Muscle of leg (tissue), 11 donors: Measurements from ENCODE around the gene ABCG1. TPM values are rescaled to one million over a fixed set of nuclear protein-coding genes. Genes with fewer than 3 reads are reported as not detected.

Source experiments
- DNase-seq: peaks from one replicate; pipeline ENCODE4 v3.0.0; 2013
- H3K27ac ChIP-seq: one replicate; pipeline ENCODE4 v1.5.1; 2013; ENCODE audit warnings: mild to moderate bottlenecking, low read length, control low read depth
- H3K27me3 ChIP-seq: one replicate; pipeline ENCODE4 v1.6.1; 2013; ENCODE audit warnings: low read length; ENCODE audit not compliant: control insufficient read depth, insufficient read depth
- H3K36me3 ChIP-seq: one replicate; pipeline ENCODE4 v1.6.1; 2013; ENCODE audit warnings: low read length; ENCODE audit not compliant: control insufficient read depth, insufficient read depth
- H3K4me1 ChIP-seq: one replicate; pipeline ENCODE4 v1.6.1; 2013; ENCODE audit warnings: low read length; ENCODE audit not compliant: control insufficient read depth, insufficient read depth
- H3K4me3 ChIP-seq: one replicate; pipeline ENCODE4 v1.5.1; 2013; ENCODE audit warnings: low read length, control low read depth
- H3K9me3 ChIP-seq: replicated peaks from 2 replicates; pipeline ENCODE4 v1.6.1; 2013; ENCODE audit warnings: low read depth, low read length; ENCODE audit not compliant: control insufficient read depth
- WGBS: methylation state at CpG from one replicate; pipeline ENCODE4 v1.1.5; 2013; ENCODE audit warnings: missing lambda C conversion rate; ENCODE audit not compliant: insufficient coverage; 5-methylcytosine and 5-hydroxymethylcytosine counted together
- polyA plus RNA-seq, 8 donors: library from polyadenylated mRNA; unstranded; fragments of 120-200 nt; gene quantifications; one replicate each; pipeline versions ENCODE4 v1.2.1 to v1.2.3, GENCODE V29; 2013; ENCODE audit warnings: inconsistent platforms in 1 of 8, low replicate concordance in 1 of 8; ENCODE audit not compliant: insufficient read length in 8 of 8, insufficient read depth in 1 of 8
- total RNA-seq: library from RNA; stranded (reverse); fragments of 120-200 nt; gene quantifications from one replicate; pipeline ENCODE4 v1.2.4, GENCODE V29; 2013

Gene ABCG1
- total and polyA plus RNA-seq, 9 donors, result 4.9 to 9.1 (median 8.1) TPM

- no peaks in the 10 kb centered on the region for H3K36me3 ChIP-seq
- no peak for DNase-seq
Measured at GRCh38 chr21:42281181-42281680, 62.3 kb downstream of the ABCG1 start.

DNA sequence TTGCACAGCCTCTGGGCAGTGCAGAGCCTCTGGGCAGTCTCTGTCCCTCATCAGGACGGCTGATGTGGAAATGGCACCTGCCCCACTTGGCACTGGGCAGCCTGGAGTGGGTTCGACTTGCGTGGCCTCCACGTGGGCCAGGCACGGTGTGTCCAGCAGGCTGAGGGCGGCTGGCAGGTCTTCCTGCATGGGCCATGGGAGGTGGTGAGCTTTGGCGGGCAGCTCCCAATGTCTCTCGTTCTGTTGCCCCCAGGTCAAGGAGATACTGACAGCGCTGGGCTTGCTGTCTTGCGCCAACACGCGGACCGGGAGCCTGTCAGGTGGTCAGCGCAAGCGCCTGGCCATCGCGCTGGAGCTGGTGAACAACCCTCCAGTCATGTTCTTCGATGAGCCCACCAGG lies 63.1 kb downstream of the ABCG1 start:
- Histone ChIP-seq H3K27me3 (no peaks in the 10 kb centered on the region), H3K4me3 (no peak overlapping the region), H3K27ac (no peak overlapping the region), H3K9me3 (no peaks in the 10 kb centered on the region), H3K36me3 (peaks cover 1% of the 10 kb centered on the region), H3K4me1 (no peaks in the 10 kb centered on the region)
- WGBS, result 94% methylated on average over 18 of the region's 18 CpGs
- DNase-seq, result no peak

More at GRCh38 chr21:42281181-42281680, 62.3 kb downstream of the ABCG1 start:
- Histone ChIP-seq H3K9me3 (no peaks in the 10 kb centered on the region), H3K4me1 (no peaks in the 10 kb centered on the region), H3K4me3 (no peak overlapping the region), H3K27ac (no peak overlapping the region), H3K27me3 (no peaks in the 10 kb centered on the region)
- WGBS, result 89% methylated on average over 9 of the region's 12 CpGs

DNA sequence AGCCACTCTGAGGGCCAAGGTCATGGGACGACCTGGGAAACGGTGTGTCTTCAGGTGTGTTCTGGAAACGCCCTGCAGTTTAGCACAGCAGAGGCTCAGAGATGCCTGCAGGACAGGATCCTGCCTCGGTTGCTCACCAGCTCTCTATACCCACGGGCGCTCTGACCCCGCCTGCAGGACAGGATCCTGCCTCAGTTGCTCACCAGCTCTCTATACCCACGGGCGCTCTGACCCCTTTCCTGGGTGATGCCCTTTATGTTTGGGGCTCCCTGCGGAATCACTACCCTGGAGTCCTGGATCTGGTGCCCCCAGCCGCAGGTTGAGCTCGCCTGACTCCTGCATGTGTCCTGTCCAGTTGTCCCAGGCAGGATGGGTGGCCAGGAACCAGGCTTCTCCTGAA lies 63.8 kb downstream of the ABCG1 start:
- Histone ChIP-seq H3K9me3 (no peaks in the 10 kb centered on the region), H3K36me3 (peaks cover 8% of the 10 kb centered on the region), H3K27me3 (no peaks in the 10 kb centered on the region), H3K4me3 (no peak overlapping the region), H3K27ac (no peak overlapping the region), H3K4me1 (no peaks in the 10 kb centered on the region)
- no peak for DNase-seq
- WGBS, result 91% methylated on average over 12 of the region's 12 CpGs

- WGBS, result 51% methylated on average over 5 of the region's 13 CpGs
- Histone ChIP-seq H3K9me3 (no peaks in the 10 kb centered on the region), H3K4me1 (no peaks in the 10 kb centered on the region), H3K27ac (no peak overlapping the region), H3K36me3 (peaks cover 8% of the 10 kb centered on the region), H3K4me3 (no peak overlapping the region), H3K27me3 (no peaks in the 10 kb centered on the region)
- DNase-seq, result no peak
Measured at GRCh38 chr21:42285569-42286245, 66.8 kb downstream of the ABCG1 start.

DNA sequence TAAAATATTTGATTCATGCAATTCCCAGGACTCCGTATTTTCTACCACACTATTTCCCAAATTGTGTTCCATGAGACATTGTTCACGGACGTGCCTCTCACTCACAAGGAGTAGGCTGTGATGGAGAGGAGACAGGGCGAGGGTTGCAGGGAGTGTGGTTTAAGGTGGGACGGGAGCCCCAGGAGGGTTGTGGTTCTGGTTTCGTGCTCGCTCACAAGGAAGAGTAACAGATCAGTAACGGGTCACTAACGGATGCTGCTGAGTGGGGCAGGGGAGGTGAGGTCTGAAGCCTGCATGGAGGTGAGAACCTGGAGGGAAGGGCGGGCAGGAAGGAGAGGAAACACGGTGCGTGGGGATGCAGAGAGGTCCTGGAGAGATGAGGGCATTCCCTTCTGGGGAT lies 67.5 kb downstream of the ABCG1 start:
- H3K27ac ChIP-seq, result no peak overlapping the region
- peaks cover 8% of the 10 kb centered on the region for H3K36me3 ChIP-seq
- H3K9me3 ChIP-seq, result no peaks in the 10 kb centered on the region
- DNase-seq, result no peak
- no peak overlapping the region for H3K4me3 ChIP-seq
- 73% methylated on average over 9 of the region's 12 CpGs for WGBS
- H3K4me1 ChIP-seq, result no peaks in the 10 kb centered on the region
- H3K27me3 ChIP-seq, result no peaks in the 10 kb centered on the region

- no peaks in the 10 kb centered on the region for H3K4me1 ChIP-seq
- H3K27ac ChIP-seq, result no peak overlapping the region
- no peaks in the 10 kb centered on the region for H3K27me3 ChIP-seq
- H3K36me3 ChIP-seq, result peaks cover 8% of the 10 kb centered on the region
- WGBS, result 83% methylated on average over 24 of the region's 36 CpGs
- H3K4me3 ChIP-seq, result no peak overlapping the region
- no peaks in the 10 kb centered on the region for H3K9me3 ChIP-seq
- no peak for DNase-seq
Measured at GRCh38 chr21:42287193-42288083, 68.5 kb downstream of the ABCG1 start.

DNA sequence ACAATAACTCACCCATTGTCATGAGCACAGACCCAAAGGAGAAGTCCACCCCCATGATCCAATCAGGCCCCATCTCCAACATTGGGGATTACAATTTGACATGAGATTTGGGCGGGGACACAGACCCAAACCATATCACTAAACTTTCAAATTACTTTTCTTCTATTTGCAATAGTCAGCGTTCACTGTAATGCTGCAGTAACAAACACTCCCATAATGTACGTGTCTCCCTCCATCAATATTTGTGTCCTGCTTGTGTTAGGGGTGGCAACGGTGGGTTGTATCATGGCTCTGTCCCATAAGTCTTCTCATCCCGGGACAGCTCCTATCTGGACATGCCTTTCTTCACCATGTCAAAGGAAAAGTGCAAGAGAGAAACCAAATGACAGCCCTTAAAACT lies 70.0 kb downstream of the ABCG1 start:
- H3K9me3 ChIP-seq, result no peaks in the 10 kb centered on the region
- WGBS, result 100% methylated on average over 1 of the region's 5 CpGs

DNA sequence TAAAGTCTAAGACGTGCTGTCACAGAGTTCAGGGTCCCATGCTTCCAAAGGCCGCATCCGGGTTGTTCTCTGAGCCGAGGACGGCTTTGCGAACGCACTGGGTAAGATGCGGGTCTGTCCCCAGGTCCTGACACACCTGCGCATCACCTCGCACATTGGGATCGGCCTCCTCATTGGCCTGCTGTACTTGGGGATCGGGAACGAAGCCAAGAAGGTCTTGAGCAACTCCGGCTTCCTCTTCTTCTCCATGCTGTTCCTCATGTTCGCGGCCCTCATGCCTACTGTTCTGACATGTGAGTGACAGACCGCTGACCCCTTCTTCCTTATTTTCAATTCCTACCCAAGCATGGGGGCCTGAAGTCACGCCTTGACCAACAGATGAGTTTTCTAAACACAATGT lies 71.0 kb downstream of the ABCG1 start:
- 89% methylated on average over 17 of the region's 18 CpGs for WGBS
- Histone ChIP-seq H3K27me3 (peaks cover 2% of the 10 kb centered on the region), H3K4me3 (no peak overlapping the region), H3K9me3 (no peaks in the 10 kb centered on the region), H3K27ac (no peak overlapping the region), H3K36me3 (peaks cover 12% of the 10 kb centered on the region), H3K4me1 (no peaks in the 10 kb centered on the region)
- DNase-seq, result peak; percentile 77

More for the DNA sequence above, 70.0 kb downstream of the ABCG1 start:
- DNase-seq, result no peak
- Histone ChIP-seq H3K36me3 (peaks cover 8% of the 10 kb centered on the region), H3K4me1 (no peaks in the 10 kb centered on the region), H3K27me3 (no peaks in the 10 kb centered on the region), H3K27ac (no peak overlapping the region), H3K4me3 (no peak overlapping the region)

- H3K9me3 ChIP-seq, result no peaks in the 10 kb centered on the region
- peaks cover 12% of the 10 kb centered on the region for H3K36me3 ChIP-seq
- 43% methylated on average over 3 of the region's 3 CpGs for WGBS
Measured at GRCh38 chr21:42290505-42290904, 71.6 kb downstream of the ABCG1 start.

GRCh38 chr21:42291003-42291750 lies 72.2 kb downstream of the ABCG1 start:
- Histone ChIP-seq H3K27ac (no peak overlapping the region), H3K4me3 (no peak overlapping the region), H3K36me3 (peaks cover 12% of the 10 kb centered on the region), H3K27me3 (peaks cover 2% of the 10 kb centered on the region), H3K4me1 (no peaks in the 10 kb centered on the region), H3K9me3 (no peaks in the 10 kb centered on the region)
- WGBS, result 78% methylated on average over 29 of the region's 35 CpGs
- no peak for DNase-seq

More at GRCh38 chr21:42290505-42290904, 71.6 kb downstream of the ABCG1 start:
- Histone ChIP-seq H3K27me3 (peaks cover 2% of the 10 kb centered on the region), H3K4me1 (no peaks in the 10 kb centered on the region), H3K4me3 (no peak overlapping the region), H3K27ac (no peak overlapping the region)
- no peak for DNase-seq
